Loucy (cell line): ENCODE measurements around the gene RGSL1.

Experiments used
- H2AFZ ChIP-seq: fragments of 200-600 bp; sonication (generic); 2 replicates; pipeline ENCODE4 v1.6.0; 2016; ENCODE audit warnings: antibody characterized with exemption, mild to moderate bottlenecking, low read length, moderate library complexity
- H3F3A ChIP-seq: fragments of 200-600 bp; 2 replicates; pipeline ENCODE4 v1.6.0; 2016; ENCODE audit warnings: antibody characterized with exemption, low read depth, mild to moderate bottlenecking
- H3K27me3 ChIP-seq: fragments of 200-600 bp; sonication (generic); 2 replicates; pipeline ENCODE4 v1.6.1; 2014; ENCODE audit warnings: low read length, mild to moderate bottlenecking; ENCODE audit not compliant: insufficient read depth, poor library complexity, severe bottlenecking
- H3K36me3 ChIP-seq: fragments of 200-600 bp; sonication (generic); 2 replicates; pipeline ENCODE4 v1.6.1; 2016; ENCODE audit warnings: low read length; ENCODE audit not compliant: insufficient read depth
- H3K4me1 ChIP-seq: fragments of 200-600 bp; sonication (generic); 2 replicates; pipeline ENCODE4 v1.5.1; 2014; ENCODE audit warnings: low read length, mild to moderate bottlenecking; ENCODE audit not compliant: insufficient read depth, poor library complexity, severe bottlenecking
- H3K4me2 ChIP-seq: fragments of 200-600 bp; sonication (generic); 2 replicates; pipeline ENCODE4 v1.6.0; 2014; ENCODE audit warnings: antibody characterized with exemption, low read length, low read depth, mild to moderate bottlenecking; ENCODE audit not compliant: poor library complexity, severe bottlenecking
- H3K4me3 ChIP-seq: fragments of 200-600 bp; sonication (generic); 2 replicates; pipeline ENCODE4 v1.5.1; 2014; ENCODE audit warnings: low read length, mild to moderate bottlenecking, mixed read lengths; ENCODE audit not compliant: poor library complexity, severe bottlenecking
- H3K79me2 ChIP-seq: fragments of 200-600 bp; sonication (generic); 2 replicates; pipeline ENCODE4 v1.6.1; 2014; ENCODE audit warnings: low read length; ENCODE audit not compliant: insufficient read depth
- H3K9ac ChIP-seq: fragments of 200-600 bp; sonication (generic); 2 replicates; pipeline ENCODE4 v1.6.0; 2014; ENCODE audit warnings: mild to moderate bottlenecking, low read depth, low read length, moderate library complexity; ENCODE audit not compliant: poor library complexity, severe bottlenecking
- H3K9me2 ChIP-seq: fragments of 200-600 bp; sonication (generic); replicated peaks from 2 replicates; pipeline ENCODE4 v1.6.1; 2016; ENCODE audit warnings: low read depth, low read length, mixed read lengths
- H3K9me3 ChIP-seq: fragments of 200-600 bp; sonication (generic); 2 replicates; pipeline ENCODE4 v1.6.1; 2014; ENCODE audit warnings: mild to moderate bottlenecking, antibody characterized with exemption, low read length, low read depth; ENCODE audit not compliant: insufficient read depth
- H4K20me1 ChIP-seq: fragments of 200-600 bp; sonication (generic); 2 replicates; pipeline ENCODE4 v1.6.0; 2014; ENCODE audit warnings: antibody characterized with exemption, low read length, mild to moderate bottlenecking; ENCODE audit not compliant: insufficient read depth, poor library complexity, severe bottlenecking
- EZH2phosphoT487 ChIP-seq: fragments of 200-600 bp; IDR thresholded peaks from 2 replicates; pipeline ENCODE4 v1.6.1; 2018; ENCODE audit warnings: antibody characterized with exemption, mild to moderate bottlenecking, moderate library complexity, borderline replicate concordance
- TF ChIP-seq, protein P1 (sequence below): fragments of 200-600 bp; sonication (generic); conservative IDR thresholded peaks from 2 replicates; pipeline ENCODE4 v1.5.1; 2014; ENCODE audit warnings: mild to moderate bottlenecking, antibody characterized with exemption, low read length

RGSL1 gene

DNA sequence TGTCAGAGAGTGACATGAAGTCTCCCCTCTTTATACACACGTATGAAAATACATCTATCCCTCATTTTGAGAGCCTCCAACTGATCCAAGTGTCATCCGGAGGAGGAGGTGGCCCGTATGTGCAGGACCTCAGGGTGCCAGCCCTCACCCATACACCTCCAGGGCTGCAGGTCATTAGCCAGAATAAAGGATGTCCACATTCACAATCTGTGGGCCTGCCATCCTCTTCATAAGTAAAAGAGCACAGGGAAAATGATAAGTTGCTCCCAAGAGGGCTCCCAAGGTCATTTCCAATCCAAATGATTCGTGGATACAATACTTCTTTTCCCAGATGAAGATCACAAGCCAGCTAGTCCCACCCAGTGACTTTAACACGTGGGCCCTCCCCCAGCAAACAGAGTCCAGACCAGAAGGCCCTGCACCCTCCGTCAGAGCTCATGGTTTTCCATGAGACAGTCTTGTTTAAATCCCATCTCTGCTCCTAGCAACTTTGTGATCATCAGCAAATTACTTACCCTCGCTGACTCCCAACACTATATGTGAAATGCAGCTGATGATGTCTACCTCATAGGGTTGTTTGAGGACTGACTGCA, 110.5 kb downstream of the RGSL1 start:
- no peaks in the 10 kb centered on the region for H3K9me2 ChIP-seq
- no peaks in the 10 kb centered on the region for H3K27me3 ChIP-seq
- H3K36me3 ChIP-seq = no peaks in the 10 kb centered on the region
- H3F3A ChIP-seq = no peaks in the 10 kb centered on the region
- H3K4me2 ChIP-seq = no peak overlapping the region
- TF ChIP-seq, protein P1, sequence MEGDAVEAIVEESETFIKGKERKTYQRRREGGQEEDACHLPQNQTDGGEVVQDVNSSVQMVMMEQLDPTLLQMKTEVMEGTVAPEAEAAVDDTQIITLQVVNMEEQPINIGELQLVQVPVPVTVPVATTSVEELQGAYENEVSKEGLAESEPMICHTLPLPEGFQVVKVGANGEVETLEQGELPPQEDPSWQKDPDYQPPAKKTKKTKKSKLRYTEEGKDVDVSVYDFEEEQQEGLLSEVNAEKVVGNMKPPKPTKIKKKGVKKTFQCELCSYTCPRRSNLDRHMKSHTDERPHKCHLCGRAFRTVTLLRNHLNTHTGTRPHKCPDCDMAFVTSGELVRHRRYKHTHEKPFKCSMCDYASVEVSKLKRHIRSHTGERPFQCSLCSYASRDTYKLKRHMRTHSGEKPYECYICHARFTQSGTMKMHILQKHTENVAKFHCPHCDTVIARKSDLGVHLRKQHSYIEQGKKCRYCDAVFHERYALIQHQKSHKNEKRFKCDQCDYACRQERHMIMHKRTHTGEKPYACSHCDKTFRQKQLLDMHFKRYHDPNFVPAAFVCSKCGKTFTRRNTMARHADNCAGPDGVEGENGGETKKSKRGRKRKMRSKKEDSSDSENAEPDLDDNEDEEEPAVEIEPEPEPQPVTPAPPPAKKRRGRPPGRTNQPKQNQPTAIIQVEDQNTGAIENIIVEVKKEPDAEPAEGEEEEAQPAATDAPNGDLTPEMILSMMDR = no peak
- TF ChIP-seq EZH2phosphoT487 = no peak
- H4K20me1 ChIP-seq = no peaks in the 10 kb centered on the region
- H3K79me2 ChIP-seq = no peaks in the 10 kb centered on the region
- H3K4me3 ChIP-seq = no peak overlapping the region
- no peak overlapping the region for H2AFZ ChIP-seq
- no peaks in the 10 kb centered on the region for H3K9me3 ChIP-seq
- H3K4me1 ChIP-seq = no peaks in the 10 kb centered on the region
- no peak overlapping the region for H3K9ac ChIP-seq

DNA sequence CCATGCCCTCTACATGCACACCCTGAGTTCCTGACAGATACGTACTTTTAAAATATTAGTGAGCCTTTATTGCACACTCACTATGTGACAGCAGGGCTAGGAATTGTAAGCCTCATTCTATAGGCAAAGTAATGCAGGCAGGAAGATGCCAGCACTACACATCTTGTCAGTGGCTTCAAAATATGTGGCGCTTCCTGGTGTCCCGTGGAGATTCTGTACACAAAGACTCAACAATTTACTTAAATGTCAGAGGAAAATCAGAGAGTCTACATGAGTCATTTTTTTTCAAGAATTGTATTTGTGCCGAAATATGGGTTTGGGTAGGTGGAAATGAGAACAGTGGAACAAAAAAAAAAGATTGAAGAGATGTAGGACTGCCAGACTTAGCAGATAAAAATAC, 111.5 kb downstream of the RGSL1 start:
- no peak overlapping the region for H2AFZ ChIP-seq
- H3K4me3 ChIP-seq = no peak overlapping the region
- no peaks in the 10 kb centered on the region for H4K20me1 ChIP-seq
- H3K4me1 ChIP-seq = no peaks in the 10 kb centered on the region
- H3K36me3 ChIP-seq = no peaks in the 10 kb centered on the region
- H3K79me2 ChIP-seq = no peaks in the 10 kb centered on the region
- H3K9me3 ChIP-seq = no peaks in the 10 kb centered on the region
- no peaks in the 10 kb centered on the region for H3F3A ChIP-seq
- TF ChIP-seq EZH2phosphoT487 = no peak
- TF ChIP-seq, protein P1 = no peak
- no peaks in the 10 kb centered on the region for H3K27me3 ChIP-seq
- H3K9me2 ChIP-seq = no peaks in the 10 kb centered on the region
- no peak overlapping the region for H3K9ac ChIP-seq
- no peak overlapping the region for H3K4me2 ChIP-seq

DNA sequence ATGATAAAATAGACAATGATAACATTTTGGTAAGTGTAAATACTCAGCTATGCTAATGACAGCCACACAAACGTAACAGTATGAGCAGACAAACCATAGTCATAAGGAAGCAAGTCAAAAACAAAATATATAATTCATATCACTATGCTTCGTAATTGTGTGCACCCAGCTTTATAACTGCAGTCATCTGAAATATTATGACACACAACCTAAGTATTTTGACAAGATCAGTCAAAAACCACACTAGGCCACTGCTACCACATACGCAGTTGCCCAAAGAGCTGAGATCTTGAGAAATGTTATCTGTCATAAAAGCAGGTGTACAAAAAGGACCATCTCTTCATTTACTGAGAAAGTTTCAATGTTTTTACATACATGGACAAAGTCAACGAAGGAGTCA, 113.1 kb downstream of the RGSL1 start:
- H3K9ac ChIP-seq = no peak overlapping the region
- no peak for TF ChIP-seq EZH2phosphoT487
- TF ChIP-seq, protein P1 = no peak
- no peak overlapping the region for H2AFZ ChIP-seq
- no peaks in the 10 kb centered on the region for H3K79me2 ChIP-seq
- no peaks in the 10 kb centered on the region for H3K27me3 ChIP-seq
- H3K9me2 ChIP-seq = no peaks in the 10 kb centered on the region
- no peaks in the 10 kb centered on the region for H3K4me1 ChIP-seq
- no peak overlapping the region for H3K4me2 ChIP-seq
- no peaks in the 10 kb centered on the region for H3F3A ChIP-seq
- no peaks in the 10 kb centered on the region for H3K9me3 ChIP-seq
- no peaks in the 10 kb centered on the region for H4K20me1 ChIP-seq
- no peaks in the 10 kb centered on the region for H3K36me3 ChIP-seq
- H3K4me3 ChIP-seq = no peak overlapping the region
